ENCODE measurements around the gene MYT1.
"Not testable (repeated sequence)": the region's sequence is repeated elsewhere in the genome, so short reads cannot be mapped to it uniquely, and the experiment has no call there.

Gene MYT1

DNA sequence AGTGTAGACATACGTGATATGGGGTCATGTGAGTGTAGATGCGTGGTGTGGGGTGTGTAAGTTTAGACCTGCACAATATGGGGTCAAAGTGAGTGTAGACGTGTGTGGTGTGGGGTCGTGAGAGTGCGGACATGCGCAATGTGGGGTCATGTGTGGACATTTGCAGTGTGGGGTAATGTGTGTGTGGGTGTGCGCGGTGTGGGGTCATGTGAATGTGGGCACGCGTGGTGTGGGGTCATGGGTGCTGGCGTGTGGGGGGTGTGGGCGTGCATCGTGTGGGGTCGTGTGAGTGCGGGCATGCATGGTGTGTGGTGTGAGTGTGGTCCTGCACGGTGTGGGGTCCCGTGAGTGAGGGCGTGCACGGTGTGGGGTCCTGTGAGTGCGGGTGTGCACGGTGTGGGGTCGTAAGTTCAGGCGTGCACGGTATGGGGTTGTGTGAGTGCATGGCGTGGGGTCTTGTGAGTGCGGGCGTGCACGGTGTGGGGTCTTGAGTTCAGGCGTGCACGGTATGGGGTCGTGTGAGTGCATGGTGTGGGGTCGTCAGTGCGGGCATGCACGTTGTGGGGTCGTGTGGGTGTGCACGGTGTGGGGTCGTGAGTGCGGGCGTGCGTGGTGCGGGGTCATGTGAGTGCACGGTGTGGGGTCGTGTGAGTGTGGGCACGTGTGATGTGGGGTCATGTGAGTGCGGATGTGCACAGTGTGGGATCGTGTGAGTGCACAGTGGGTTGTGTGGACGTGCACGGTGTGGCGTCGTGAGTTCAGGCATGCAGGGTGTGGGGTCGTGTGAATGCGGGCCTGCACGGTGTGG lies 105.6 kb downstream of the MYT1 start:
- no peak for DNase-seq (ENCODE audit: low spot score)

DNA sequence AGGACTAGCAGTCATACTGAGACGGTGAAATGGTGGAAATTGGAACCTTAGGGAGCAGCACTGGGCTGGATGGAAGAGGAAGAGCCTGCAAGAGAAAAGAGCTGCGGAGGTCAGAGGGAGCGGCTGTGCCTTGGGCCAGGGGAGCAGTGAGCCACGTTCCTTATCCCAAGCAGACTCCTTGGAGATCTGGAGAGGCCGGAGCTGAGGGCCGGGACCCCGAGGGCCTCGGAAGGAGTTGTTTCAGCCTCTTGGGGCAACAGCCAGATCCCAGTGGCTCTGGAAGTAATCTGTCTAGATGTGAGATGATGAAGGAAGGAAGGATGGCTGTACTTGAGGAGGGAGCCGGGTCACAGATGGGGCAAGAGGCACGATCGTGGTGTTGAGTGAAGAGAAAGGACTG lies 107.4 kb downstream of the MYT1 start:
- DNase-seq (ENCODE audit: low spot score) = no peak

DNA sequence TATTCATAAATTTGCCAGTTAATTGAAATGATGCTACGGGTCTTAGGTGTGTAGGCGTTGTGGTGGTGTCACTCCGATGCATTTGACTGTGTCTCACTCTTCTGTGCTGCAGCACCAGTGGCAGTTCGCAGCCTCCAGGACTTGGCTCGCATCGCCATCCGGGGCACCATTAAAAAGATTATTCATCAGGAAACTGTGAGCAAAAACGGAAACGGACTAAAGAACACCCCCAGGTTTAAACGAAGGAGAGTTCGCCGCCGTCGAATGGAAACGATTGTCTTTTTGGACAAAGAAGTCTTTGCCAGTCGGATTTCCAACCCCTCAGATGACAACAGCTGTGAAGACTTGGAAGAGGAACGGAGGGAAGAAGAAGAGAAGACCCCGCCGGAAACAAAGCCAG lies 108.9 kb downstream of the MYT1 start:
- DNase-seq (ENCODE audit: low spot score) = no peak

DNA sequence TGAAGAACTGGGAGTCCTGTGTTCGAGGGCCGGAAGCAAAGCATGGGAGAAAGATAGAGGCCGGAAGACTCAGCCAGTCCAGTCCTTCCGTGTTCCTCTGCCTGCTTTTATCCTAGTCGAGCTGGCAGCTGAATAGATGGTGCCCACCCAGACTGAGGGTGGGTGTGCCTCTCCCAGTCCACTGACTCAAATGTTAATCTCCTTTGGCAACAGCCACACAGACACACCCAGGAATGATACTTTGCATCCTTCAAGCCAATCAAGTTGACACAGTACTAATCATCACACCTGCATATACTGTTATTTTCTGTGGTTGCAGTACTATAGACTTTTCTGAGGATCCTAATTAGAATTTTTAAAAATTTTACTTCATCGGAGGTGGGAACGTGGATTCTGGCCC lies 112.6 kb downstream of the MYT1 start:
- no peak for DNase-seq (ENCODE audit: low spot score)

DNA sequence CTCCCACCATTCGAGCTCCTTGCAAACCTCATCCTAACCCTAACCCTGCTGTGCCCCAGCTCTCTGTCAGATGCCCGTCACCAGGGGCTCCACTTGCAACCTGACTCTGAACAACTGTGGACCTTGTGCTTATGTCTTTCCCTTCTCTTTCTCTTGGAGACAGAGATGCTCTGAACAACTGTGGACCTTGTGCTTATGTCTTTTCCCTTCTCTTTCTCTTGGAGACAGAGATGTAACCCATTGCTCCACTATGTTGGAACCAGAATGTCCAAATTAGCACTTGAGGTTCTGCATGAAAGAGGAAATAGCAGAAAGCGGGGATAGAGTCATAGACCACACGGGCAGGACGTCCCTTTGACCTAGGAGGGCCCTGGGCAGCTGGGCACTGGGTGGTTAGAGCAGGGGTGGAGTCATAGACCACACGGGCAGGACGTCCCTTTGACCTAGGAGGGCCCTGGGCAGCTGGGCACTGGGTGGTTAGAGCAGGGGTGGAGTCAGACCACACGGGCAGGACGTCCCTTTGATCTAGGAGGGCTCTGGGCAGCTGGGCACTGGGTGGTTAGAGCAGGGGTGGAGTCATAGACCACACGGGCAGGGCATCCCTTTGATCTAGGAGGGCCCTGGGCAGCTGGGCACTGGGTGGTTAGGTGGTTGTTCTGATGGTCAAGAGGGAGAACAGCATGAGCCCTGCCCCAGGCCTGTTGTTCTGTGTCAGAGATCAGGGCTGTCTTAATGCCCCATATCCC lies 113.5 kb downstream of the MYT1 start:
- no peak for DNase-seq (ENCODE audit: low spot score)

DNA sequence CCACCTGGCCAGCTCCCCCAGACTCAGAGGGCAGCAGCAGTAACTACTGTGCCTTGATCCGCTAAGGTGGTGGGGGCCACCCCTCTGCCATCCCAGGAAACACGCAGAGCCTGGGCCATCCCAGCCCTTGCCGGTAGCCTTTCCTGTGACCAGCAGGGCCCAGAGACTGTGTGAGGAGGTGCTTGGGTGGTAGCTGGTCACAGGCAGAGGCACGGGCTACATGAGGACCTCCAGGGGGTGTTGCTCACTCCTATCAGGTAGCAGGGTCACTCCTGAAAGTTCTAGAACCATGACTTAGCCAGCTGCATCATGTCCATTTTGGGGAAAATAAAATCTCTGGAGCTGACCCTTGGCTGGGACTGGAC lies 114.0 kb downstream of the MYT1 start:
- no peak for DNase-seq (ENCODE audit: low spot score)

DNA sequence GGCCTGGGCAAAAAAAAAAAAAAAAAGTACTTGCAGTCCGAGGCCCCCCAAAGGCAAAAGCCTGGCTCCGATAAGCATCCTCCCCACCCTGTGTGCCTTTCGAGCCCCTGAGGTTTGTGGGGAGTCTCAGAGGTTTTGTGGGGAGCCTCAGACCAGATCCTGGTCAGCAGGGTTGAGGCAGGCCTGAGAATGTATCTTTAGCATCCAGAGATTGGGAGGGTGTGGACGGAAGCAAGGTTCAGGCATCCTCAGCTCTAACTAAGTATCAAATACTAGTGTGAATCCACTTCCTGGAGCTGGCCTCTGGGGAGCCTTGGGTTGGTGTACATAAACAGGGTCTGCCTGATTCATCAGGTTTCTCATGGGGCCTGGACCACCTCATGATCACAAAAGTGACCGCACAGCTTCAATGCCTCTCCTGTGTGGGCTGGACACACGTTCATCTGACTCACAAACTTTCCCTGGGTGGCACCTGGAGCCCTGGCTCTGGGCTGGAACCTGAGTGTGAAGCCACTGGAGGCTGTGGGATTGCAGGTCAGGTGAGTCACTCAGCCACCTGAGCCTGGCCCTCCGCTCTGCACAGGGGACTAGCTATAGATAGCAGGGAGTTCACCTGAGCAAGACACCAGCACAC lies 115.7 kb downstream of the MYT1 start:
- DNase-seq (ENCODE audit: low spot score) = no peak

DNA sequence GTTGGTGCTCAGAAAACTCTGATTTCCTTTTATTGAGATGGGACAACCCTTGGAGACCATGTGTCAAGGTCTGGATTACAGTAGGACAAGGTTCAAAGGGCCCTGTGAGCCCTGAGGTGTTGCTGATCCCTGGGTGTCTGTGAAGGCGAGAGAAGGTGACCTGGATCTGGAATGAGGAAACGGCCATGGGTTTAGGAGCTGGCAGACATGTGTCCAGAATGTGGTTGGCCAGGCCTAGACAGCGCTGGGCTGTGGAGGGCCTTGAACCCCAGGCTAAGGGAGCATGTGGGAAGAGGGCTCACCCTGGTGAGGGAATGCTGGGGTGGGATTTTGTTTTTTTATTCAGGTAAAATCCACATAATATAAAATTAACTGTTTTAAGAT lies 116.2 kb downstream of the MYT1 start:
- DNase-seq (ENCODE audit: low spot score) = no peak

DNA sequence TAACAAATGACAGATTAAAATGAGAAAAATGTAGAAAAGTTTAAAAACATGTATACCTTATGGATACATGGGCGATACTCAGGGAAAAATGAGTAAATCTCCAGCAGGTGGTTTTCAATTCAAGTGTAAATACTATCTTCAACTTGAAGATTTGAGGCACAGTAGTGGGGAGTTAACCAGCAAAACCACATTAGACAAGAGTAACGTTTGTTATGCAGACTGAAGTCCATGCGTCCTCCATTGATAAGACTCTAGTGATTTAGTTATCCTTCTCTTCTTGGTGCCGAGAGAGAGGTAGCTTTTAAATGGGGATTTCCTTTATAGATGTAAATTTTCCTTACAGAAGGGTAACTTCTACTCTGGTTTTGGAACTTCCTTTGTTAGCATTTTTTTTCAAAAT lies 119.4 kb downstream of the MYT1 start:
- DNase-seq (ENCODE audit: low spot score) = no peak

DNA sequence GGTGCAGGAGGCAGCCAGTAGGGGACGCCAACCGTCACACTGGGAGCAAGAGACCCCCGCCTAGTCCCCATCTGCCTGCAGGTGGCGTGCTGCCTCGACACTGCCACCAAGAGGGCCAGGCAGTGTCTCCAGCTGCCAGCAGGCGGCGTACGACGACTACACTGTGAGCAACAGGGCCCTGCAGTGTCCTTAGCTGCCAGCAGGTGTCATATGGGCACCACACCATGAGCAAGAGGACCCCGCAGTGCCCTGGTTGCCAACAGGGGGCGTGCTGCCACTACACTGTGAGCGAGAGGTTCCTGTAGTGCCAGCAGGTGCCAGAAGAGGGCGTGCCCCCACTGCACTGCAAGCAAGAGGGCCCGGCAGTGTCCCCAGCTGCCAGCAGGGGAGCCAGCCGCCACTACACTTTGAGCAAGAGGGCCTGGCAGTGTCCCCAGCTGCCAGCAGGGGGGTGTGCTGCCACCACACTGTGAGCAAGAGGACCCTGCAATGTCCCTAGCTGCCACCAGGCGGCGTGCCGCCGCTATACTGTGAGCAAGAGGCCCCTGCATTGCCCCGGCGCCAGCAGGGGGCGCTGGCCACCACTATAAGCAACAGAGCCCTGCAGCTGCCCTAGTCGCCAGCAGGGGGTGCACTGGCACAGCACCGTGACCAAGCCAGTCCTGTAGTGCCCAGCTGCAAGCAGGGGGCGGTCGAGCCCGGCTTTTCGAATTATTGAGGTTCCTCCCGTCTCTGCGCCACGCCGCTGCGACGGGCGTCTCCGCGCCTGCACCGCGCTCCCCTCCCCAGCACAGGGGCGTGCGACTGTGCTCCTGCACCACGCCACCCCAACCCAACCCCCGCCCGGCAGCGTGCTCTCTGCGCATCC lies 121.6 kb downstream of the MYT1 start:
- peak; percentile 71 for DNase-seq (ENCODE audit: low spot score)

DNA sequence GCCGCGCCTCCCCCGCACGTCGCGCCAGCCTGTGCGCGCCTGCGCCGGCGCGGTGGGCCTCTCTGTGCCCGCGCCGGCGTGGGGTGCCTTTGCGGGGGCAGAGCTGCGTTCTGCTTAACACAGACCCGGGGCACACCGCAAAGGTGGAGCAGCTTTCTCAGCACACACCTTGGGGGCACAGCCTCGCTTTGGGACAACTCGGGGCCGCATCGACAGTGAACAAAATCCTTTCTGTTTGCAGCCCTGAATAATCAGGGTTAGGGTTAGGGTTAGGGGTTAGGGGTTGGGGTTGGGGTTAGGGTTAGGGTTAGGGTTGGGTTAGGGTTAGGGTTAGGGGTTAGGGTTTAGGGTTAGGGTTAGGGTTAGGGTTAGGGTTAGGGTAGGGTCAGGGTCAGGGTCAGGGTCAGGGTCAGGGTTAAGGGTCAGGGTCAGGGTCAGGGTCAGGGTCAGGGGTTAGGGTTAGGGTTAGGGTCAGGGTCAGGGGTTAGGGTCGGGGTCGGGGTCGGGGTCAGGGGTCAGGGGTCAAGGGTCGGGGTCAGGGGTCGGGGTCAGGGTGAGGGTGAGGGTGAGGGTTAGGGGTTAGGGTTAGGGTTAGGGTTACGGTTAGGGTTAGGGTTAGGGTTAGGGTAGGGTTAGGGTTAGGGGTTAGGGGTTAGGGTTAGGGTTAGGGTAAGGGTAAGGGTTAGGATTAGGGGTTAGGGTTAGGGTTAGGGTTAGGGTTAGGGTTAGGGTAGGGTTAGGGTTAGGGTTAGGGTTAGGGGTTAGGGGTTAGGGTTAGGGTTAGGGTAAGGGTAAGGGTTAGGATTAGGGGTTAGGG lies 122.4 kb downstream of the MYT1 start:
- DNase-seq (ENCODE audit: low spot score) = not testable (repeated sequence)

DNA sequence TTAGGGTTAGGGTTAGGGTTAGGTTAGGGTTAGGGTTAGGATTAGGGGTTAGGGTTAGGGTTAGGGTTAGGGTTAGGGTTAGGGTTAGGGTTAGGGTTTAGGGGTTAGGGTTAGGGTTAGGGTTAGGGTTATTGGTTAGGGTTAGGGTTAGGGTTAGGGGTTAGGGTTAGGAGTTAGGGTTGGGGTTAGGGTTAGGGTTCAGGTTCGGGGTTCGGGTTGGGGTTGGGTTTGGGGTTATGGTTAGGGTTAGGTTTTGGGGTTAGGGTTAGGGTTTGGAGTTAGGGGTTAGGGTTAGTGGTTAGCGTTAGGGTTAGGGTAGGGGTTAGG lies 123.0 kb downstream of the MYT1 start:
- DNase-seq (ENCODE audit: low spot score) = not testable (repeated sequence)

Data from putamen (tissue), 1 donor.